HL-60 (cell line): Measurements from ENCODE around the gene AHDC1.

Source experiments
- DNase-seq, 2 experiments: peaks; one replicate each; pipeline ENCODE4 v3.0.0-alpha.2; 2010 to 2020; ENCODE audit warnings: low read depth in 1 of 2, low spot score in 1 of 2
- H3K27ac ChIP-seq: fragments of 250-450 bp; sonication (Bioruptor Pico); replicated peaks from 2 replicates; pipeline ENCODE4 v1.5.1; 2020; ENCODE audit warnings: mild to moderate bottlenecking, moderate library complexity
- H3K27me3 ChIP-seq: fragments of 250-450 bp; sonication (Bioruptor Pico); 2 replicates; pipeline ENCODE4 v1.5.1; 2021; ENCODE audit warnings: mild to moderate bottlenecking, moderate library complexity; ENCODE audit not compliant: insufficient read depth, poor library complexity, severe bottlenecking
- H3K4me3 ChIP-seq: replicated peaks from 2 replicates; pipeline ENCODE4 v1.5.1; 2011; ENCODE audit warnings: mild to moderate bottlenecking, control low read depth, low read length; ENCODE audit not compliant: insufficient read depth
- GABPA ChIP-seq: IDR thresholded peaks from 2 replicates; pipeline ENCODE4 v1.6.1; 2012; ENCODE audit warnings: low read depth
- POLR2AphosphoS5 ChIP-seq: IDR thresholded peaks from 2 replicates; pipeline ENCODE4 v1.6.1; 2012; ENCODE audit warnings: low read depth
- SPI1 ChIP-seq: IDR thresholded peaks from 2 replicates; pipeline ENCODE4 v1.6.1; 2012; ENCODE audit warnings: low read depth, mild to moderate bottlenecking, borderline replicate concordance
- TF ChIP-seq, protein P1 (sequence below): IDR thresholded peaks from one replicate; pipeline ENCODE4 v1.5.1; 2011; ENCODE audit warnings: low read length, control low read depth, inconsistent platforms; ENCODE audit not compliant: insufficient read depth
- TF ChIP-seq, protein P2 (sequence below): IDR thresholded peaks from 2 replicates; pipeline ENCODE4 v1.6.1; 2012; ENCODE audit warnings: low read depth; ENCODE audit not compliant: insufficient replicate concordance

The AHDC1 gene

DNA sequence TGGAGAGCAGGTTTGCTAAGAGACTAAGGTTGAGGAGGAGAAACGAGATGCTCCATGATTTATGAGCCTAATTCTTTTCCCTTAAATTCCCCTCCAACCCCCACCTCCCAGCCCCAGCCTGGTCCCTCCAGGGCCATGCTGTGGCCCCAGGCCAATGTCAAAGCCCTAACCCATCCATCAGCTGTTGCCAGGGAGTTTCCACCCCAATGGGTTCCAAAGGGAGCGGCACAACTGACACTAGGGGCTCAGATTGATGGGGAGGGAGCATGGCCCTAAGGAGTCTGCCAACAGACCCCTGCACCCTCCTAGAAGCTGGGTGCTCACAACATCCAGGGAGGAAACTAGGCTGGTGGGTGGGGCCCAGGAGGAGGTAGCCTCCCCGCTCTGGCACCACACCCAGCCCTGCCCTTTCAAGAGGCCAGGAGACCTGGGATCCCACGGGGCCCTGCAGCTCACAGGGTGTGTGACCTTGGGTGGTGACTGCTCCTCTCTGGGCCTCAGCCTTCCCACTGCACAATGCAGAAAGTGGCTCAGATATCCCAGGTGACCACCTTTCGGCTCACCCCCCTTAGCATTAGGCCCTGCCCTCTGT, 12.9 kb downstream of the AHDC1 start:
- DNase-seq, result no peak

DNA sequence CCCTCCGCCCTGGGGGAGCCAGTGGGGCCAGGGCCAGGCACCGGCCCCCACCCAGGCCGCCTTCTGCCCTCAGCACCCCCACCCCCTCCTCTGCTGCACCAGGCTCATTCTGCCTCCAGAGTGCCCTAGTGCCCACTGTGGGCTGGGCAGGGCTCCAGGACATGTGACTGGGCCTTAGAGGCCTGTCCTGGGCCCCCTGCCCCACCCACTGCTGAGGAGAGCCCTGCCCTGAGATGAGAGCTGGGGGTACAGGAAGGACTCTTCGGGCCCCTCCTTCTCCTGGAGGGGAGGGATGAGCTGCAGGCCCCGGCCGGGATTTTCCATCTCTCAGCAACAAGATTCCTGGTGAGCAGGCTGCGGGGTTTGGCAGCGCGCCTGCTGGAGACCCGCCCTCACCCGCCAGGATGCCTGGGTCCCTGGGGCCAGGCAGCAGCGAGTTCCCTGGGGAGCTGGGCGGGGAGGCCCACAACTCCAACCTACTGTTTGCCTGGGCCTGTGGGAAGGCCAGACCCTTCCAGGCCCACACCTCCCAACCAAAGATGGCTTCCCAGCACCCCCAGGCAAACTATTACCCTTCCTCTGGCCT, 14.0 kb downstream of the AHDC1 start:
- no peak for TF ChIP-seq SPI1
- TF ChIP-seq, protein P1, sequence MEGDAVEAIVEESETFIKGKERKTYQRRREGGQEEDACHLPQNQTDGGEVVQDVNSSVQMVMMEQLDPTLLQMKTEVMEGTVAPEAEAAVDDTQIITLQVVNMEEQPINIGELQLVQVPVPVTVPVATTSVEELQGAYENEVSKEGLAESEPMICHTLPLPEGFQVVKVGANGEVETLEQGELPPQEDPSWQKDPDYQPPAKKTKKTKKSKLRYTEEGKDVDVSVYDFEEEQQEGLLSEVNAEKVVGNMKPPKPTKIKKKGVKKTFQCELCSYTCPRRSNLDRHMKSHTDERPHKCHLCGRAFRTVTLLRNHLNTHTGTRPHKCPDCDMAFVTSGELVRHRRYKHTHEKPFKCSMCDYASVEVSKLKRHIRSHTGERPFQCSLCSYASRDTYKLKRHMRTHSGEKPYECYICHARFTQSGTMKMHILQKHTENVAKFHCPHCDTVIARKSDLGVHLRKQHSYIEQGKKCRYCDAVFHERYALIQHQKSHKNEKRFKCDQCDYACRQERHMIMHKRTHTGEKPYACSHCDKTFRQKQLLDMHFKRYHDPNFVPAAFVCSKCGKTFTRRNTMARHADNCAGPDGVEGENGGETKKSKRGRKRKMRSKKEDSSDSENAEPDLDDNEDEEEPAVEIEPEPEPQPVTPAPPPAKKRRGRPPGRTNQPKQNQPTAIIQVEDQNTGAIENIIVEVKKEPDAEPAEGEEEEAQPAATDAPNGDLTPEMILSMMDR, result no peak
- no peak for TF ChIP-seq GABPA
- TF ChIP-seq POLR2AphosphoS5, result no peak
- TF ChIP-seq, protein P2, sequence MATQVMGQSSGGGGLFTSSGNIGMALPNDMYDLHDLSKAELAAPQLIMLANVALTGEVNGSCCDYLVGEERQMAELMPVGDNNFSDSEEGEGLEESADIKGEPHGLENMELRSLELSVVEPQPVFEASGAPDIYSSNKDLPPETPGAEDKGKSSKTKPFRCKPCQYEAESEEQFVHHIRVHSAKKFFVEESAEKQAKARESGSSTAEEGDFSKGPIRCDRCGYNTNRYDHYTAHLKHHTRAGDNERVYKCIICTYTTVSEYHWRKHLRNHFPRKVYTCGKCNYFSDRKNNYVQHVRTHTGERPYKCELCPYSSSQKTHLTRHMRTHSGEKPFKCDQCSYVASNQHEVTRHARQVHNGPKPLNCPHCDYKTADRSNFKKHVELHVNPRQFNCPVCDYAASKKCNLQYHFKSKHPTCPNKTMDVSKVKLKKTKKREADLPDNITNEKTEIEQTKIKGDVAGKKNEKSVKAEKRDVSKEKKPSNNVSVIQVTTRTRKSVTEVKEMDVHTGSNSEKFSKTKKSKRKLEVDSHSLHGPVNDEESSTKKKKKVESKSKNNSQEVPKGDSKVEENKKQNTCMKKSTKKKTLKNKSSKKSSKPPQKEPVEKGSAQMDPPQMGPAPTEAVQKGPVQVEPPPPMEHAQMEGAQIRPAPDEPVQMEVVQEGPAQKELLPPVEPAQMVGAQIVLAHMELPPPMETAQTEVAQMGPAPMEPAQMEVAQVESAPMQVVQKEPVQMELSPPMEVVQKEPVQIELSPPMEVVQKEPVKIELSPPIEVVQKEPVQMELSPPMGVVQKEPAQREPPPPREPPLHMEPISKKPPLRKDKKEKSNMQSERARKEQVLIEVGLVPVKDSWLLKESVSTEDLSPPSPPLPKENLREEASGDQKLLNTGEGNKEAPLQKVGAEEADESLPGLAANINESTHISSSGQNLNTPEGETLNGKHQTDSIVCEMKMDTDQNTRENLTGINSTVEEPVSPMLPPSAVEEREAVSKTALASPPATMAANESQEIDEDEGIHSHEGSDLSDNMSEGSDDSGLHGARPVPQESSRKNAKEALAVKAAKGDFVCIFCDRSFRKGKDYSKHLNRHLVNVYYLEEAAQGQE, result no peak
- Histone ChIP-seq H3K4me3 (no peak overlapping the region), H3K27ac (no peak overlapping the region), H3K27me3 (no peaks in the 10 kb centered on the region)
- DNase-seq, result no peak

More for the DNA sequence above, 12.9 kb downstream of the AHDC1 start:
- TF ChIP-seq GABPA (no peak), SPI1 (no peak), POLR2AphosphoS5 (no peak)
- TF ChIP-seq, protein P1, result no peak
- TF ChIP-seq, protein P2, result no peak
- H3K27me3 ChIP-seq, result no peaks in the 10 kb centered on the region
- H3K27ac ChIP-seq, result no peak overlapping the region
- no peak overlapping the region for H3K4me3 ChIP-seq

DNA sequence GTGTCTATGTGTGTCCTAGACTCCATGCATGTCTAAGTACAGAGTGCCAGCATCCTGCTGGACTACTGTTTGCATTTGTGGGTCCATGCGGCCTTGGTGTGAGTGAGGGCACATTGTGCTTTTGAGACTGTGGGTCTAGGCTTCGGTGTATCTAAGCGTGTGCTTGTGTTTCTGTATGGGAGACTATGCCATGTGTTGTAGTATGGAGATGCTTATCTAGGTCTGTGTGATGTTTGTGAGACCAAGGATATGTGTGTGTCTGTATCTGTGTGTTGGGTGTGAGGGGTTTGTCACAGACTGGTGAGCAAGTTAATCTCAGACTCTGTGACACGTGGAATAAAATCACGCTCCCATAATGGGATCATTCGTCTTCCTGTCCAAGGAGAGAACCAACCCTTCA, 14.5 kb downstream of the AHDC1 start:
- TF ChIP-seq, protein P1, result no peak
- TF ChIP-seq SPI1, result no peak
- no peak for TF ChIP-seq GABPA
- no peak for TF ChIP-seq POLR2AphosphoS5
- TF ChIP-seq, protein P2, result no peak
- no peak overlapping the region for H3K4me3 ChIP-seq
- no peaks in the 10 kb centered on the region for H3K27me3 ChIP-seq
- DNase-seq, result no peak
- no peak overlapping the region for H3K27ac ChIP-seq
